Mononuclear cell (primary cell): Measurements from ENCODE around the gene SPIB. TPM values are rescaled to one million over a fixed set of nuclear protein-coding genes. Genes with fewer than 3 reads are reported as not detected.

Experiments
- H3K27me3 ChIP-seq: 2 replicates; pipeline ENCODE4 v1.6.0; 2011; ENCODE audit warnings: low read length, control low read depth; ENCODE audit not compliant: insufficient read depth
- H3K4me1 ChIP-seq: 2 replicates; pipeline ENCODE4 v1.5.1; 2011; ENCODE audit warnings: mild to moderate bottlenecking, low read length, control low read depth; ENCODE audit not compliant: insufficient read depth
- H3K4me3 ChIP-seq: 2 replicates; pipeline ENCODE4 v1.5.1; 2011; ENCODE audit warnings: mild to moderate bottlenecking, low read length, moderate library complexity
- H3K9me3 ChIP-seq: 2 replicates; pipeline ENCODE4 v1.5.1; 2011; ENCODE audit warnings: low read depth, mild to moderate bottlenecking, control low read depth, low read length
- total RNA-seq: library from RNA; depleted of rRNA; stranded (reverse); fragments of >200 nt; gene quantifications from one replicate; pipeline ENCODE4 v1.2.3, GENCODE V29; 2012

SPIB gene
- total RNA-seq, 1 donor = 5.6 TPM

GRCh38 chr19:50406156-50406820, 12.4 kb upstream of the SPIB start:
- Histone ChIP-seq H3K4me1 (no peaks in the 10 kb centered on the region), H3K4me3 (no peak overlapping the region), H3K27me3 (no peaks in the 10 kb centered on the region), H3K9me3 (no peaks in the 10 kb centered on the region)

GRCh38 chr19:50406829-50407228, 11.9 kb upstream of the SPIB start:
- Histone ChIP-seq H3K9me3 (no peaks in the 10 kb centered on the region), H3K27me3 (no peaks in the 10 kb centered on the region), H3K4me3 (no peak overlapping the region), H3K4me1 (no peaks in the 10 kb centered on the region)

DNA sequence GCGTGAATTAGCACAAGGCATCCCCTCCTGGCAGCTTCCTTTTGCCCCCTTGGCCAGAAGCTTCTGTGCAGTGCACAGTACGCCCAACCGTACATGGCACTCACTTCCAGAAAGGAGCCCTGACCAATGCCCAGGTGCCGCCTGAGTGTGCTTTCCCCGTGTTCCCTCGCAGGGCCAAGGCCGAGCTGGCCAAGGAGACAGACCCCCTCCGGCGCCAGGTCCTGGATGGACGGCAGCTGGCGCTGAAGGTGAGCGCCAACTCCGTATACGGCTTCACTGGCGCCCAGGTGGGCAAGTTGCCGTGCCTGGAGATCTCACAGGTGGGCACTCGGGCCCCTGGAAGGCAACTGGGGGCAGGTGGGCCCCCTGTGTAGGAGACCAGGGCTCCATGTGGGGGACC, 9.4 kb upstream of the SPIB start:
- Histone ChIP-seq H3K4me3 (no peak overlapping the region), H3K27me3 (no peaks in the 10 kb centered on the region)

DNA sequence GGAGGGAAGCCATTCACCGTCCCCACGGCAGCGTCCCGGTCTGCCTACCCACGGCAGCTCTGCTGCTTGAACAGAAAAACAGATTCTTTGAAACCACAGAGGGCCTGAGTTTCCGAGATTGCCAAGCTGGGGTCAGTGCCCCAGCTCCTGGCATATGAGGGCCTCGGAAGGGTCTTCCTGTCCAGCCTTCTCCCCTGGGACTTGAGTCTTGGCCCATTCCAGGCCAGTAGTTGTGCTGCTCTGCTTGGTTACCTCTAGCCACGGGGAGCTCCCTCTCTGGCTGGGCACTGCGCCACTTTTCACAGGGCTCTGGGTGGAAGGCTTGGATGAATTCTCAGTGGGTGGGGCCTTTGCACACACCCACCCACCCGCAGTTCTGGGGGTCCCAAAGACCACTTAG, 8.6 kb upstream of the SPIB start:
- no peaks in the 10 kb centered on the region for H3K9me3 ChIP-seq

More for the DNA sequence above, 9.4 kb upstream of the SPIB start:
- Histone ChIP-seq H3K9me3 (no peaks in the 10 kb centered on the region), H3K4me1 (no peaks in the 10 kb centered on the region)

GRCh38 chr19:50412419-50412818, 6.3 kb upstream of the SPIB start:
- H3K4me3 ChIP-seq = no peak overlapping the region
- peaks cover 25% of the 10 kb centered on the region for H3K4me1 ChIP-seq
- H3K27me3 ChIP-seq = no peaks in the 10 kb centered on the region
- H3K9me3 ChIP-seq = no peaks in the 10 kb centered on the region

More for the DNA sequence above, 8.6 kb upstream of the SPIB start:
- no peak overlapping the region for H3K4me3 ChIP-seq
- no peaks in the 10 kb centered on the region for H3K27me3 ChIP-seq
- peaks cover 7% of the 10 kb centered on the region for H3K4me1 ChIP-seq

DNA sequence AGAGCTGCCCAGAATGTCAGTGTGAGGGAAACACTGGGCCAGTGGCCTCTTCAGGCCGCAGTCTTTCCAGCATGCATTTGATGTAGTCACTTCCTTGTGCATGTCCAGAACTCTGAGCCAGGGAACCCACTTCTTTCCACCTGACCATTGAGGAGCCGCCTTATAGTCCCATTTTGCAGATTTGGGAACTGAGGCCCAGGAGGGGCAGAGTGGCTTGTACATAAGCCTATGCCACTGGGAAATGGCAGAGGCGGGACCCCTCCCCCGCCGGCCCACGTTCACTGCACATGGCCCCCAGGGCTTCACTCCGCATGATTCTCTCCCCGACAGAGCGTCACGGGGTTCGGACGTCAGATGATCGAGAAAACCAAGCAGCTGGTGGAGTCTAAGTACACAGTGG, 5.6 kb upstream of the SPIB start:
- Histone ChIP-seq H3K27me3 (no peaks in the 10 kb centered on the region), H3K4me1 (peaks cover 25% of the 10 kb centered on the region), H3K4me3 (no peak overlapping the region), H3K9me3 (no peaks in the 10 kb centered on the region)

- Histone ChIP-seq H3K27me3 (no peaks in the 10 kb centered on the region), H3K4me1 (peaks cover 25% of the 10 kb centered on the region)
These were observed 5.2 kb upstream of the SPIB start for GRCh38 chr19:50413531-50413930.

GRCh38 chr19:50414864-50415660, 3.7 kb upstream of the SPIB start:
- Histone ChIP-seq H3K4me1 (peaks cover 25% of the 10 kb centered on the region), H3K9me3 (no peaks in the 10 kb centered on the region), H3K4me3 (no peak overlapping the region), H3K27me3 (peaks cover 3% of the 10 kb centered on the region)

More at GRCh38 chr19:50413531-50413930, 5.2 kb upstream of the SPIB start:
- Histone ChIP-seq H3K4me3 (no peak overlapping the region), H3K9me3 (no peaks in the 10 kb centered on the region)

GRCh38 chr19:50415661-50416033, 3.1 kb upstream of the SPIB start:
- no peaks in the 10 kb centered on the region for H3K9me3 ChIP-seq
- no peak overlapping the region for H3K4me3 ChIP-seq
- H3K27me3 ChIP-seq = peaks cover 3% of the 10 kb centered on the region
- peaks cover 25% of the 10 kb centered on the region for H3K4me1 ChIP-seq

GRCh38 chr19:50416034-50416977, 2.4 kb upstream of the SPIB start:
- Histone ChIP-seq H3K27me3 (peaks cover 3% of the 10 kb centered on the region), H3K4me1 (peaks cover 25% of the 10 kb centered on the region), H3K4me3 (no peak overlapping the region), H3K9me3 (no peaks in the 10 kb centered on the region)

DNA sequence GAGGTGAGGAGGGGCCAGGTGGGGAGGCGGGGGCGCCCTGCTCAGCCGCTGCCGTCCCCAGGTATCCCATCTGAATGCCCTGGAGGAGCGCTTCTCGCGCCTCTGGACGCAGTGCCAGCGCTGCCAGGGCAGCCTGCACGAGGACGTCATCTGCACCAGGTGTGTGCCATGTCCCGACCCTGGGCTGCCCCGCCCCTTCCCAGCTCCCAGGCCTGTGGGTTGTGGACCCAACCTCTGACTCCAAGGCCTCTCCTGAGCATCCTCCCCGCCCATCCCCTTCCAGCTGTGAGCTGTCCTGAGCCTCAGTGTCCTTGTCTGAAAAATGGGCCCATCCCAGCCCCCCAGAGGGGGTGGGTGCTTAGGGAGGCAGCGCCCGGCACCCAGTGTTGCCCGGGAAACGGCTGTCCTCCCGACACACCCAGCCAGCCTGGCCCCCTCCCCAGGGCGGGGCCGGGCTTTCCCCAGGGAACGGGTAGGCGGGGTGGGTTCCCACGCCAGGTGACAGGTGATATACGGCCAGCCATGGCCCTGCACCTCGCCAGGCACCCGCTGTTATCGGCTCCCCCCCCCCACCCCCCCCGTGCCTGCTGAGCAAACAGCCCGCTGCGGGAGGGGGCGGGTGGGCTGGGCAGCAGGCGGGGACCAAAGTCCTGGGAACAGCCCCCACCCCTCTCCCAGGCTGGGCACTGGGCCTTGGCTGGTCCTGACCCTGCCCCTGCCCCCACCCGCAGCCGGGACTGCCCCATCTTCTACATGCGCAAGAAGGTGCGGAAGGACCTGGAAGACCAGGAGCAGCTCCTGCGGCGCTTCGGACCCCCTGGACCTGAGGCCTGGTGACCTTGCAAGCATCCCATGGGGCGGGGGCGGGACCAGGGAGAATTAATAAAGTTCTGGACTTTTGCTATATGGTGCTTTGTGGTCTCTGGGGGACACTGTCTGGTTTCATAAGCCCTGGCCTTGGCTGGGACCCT, 1.3 kb upstream of the SPIB start:
- peaks cover 29% of the 10 kb centered on the region for H3K4me1 ChIP-seq
- H3K4me3 ChIP-seq = no peak overlapping the region
- peaks cover 3% of the 10 kb centered on the region for H3K27me3 ChIP-seq
- no peaks in the 10 kb centered on the region for H3K9me3 ChIP-seq

DNA sequence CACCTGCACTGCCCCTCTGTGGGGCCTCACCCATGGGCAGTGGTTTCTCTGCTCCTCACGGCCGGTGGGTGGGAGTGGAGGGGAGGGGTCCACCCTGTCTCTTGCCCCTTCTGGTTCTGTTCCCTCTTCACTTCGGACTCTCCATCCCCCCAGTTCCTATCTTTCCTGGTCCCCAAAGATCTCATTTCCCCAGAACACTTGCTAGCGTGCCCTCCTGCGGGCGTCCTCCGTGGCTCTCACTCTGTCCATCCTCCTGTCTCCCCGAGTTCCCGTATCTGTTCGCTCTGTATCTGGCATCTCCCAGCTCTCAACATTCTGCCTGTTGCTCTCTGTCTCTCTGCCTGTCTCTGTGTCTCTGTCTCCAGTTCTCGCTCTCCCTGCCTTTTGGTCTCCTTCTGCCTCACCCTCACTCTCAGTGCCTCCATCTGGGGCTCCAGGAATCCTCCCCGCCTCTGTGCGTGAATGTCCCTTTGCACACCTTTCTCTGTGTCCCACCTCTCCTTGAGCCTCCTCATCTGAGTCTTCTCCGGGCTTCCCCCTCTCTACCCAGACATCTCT, 363 bp downstream of the SPIB start:
- no peaks in the 10 kb centered on the region for H3K9me3 ChIP-seq
- peak overlapping the region; percentile 42 for H3K4me3 ChIP-seq
- H3K27me3 ChIP-seq = peaks cover 3% of the 10 kb centered on the region
- peaks cover 29% of the 10 kb centered on the region for H3K4me1 ChIP-seq

GRCh38 chr19:50419580-50420035, 870 bp downstream of the SPIB start:
- Histone ChIP-seq H3K27me3 (peaks cover 3% of the 10 kb centered on the region), H3K9me3 (no peaks in the 10 kb centered on the region), H3K4me3 (peak overlapping the region; percentile 42), H3K4me1 (peaks cover 27% of the 10 kb centered on the region)

- H3K4me1 ChIP-seq = peaks cover 22% of the 10 kb centered on the region
- H3K27me3 ChIP-seq = peaks cover 3% of the 10 kb centered on the region
- peak overlapping the region; percentile 42 for H3K4me3 ChIP-seq
- no peaks in the 10 kb centered on the region for H3K9me3 ChIP-seq
These were observed 1.4 kb downstream of the SPIB start for GRCh38 chr19:50420127-50420526.
